ENCODE data around the gene IGSF3. TPM values are rescaled to one million over a fixed set of nuclear protein-coding genes. Genes with fewer than 3 reads are reported as not detected.

Gene IGSF3
- polyA plus RNA-seq, 1 donor (not counting 4 experiments of a cell fraction or from before 2014, with no cell fraction given) = 47.4 TPM

- TF ChIP-seq EZH2 (IDR thresholded peaks at IDR 0.05; ENCODE audit: low read length) (no peak), CTCF (optimal IDR thresholded peaks at IDR 0.05 in 1 of 3, IDR thresholded peaks at IDR 0.05 in 1 of 3, conservative IDR thresholded peaks at IDR 0.05 in 1 of 3; ENCODE audit: extremely low read depth in 1 of 3, insufficient read depth in 2 of 3, low read length in 3 of 3) (no peak)
- no peaks in the 10 kb centered on the region for H3K79me2 ChIP-seq (ENCODE audit: control insufficient read depth, insufficient read depth, low read length)
These were observed 26.4 kb upstream of the IGSF3 start for GRCh38 chr1:116693759-116694480.

GRCh38 chr1:116692879-116693278, 25.3 kb upstream of the IGSF3 start:
- Histone ChIP-seq H2AFZ (ENCODE audit: control insufficient read depth, low read length) (no peak overlapping the region), H3K4me1 (ENCODE audit: control insufficient read depth, extremely low read depth, insufficient read depth, low read length) (peaks cover 46% of the 10 kb centered on the region), H3K36me3 (ENCODE audit: control insufficient read depth in 2 of 2, extremely low read depth in 1 of 2, insufficient read depth in 2 of 2, low read length in 2 of 2) (no peaks in the 10 kb centered on the region), H3K27me3 (ENCODE audit: control insufficient read depth, extremely low read depth, insufficient read depth, low read length) (no peaks in the 10 kb centered on the region), H3K9me1 (ENCODE audit: control insufficient read depth, extremely low read depth, insufficient read depth, low read length) (no peaks in the 10 kb centered on the region), H3K4me2 (ENCODE audit: control insufficient read depth, extremely low read depth, insufficient read depth, low read depth, low read length) (no peak overlapping the region), H3K9ac (ENCODE audit: control insufficient read depth, extremely low read depth, insufficient read depth, low read length) (no peak overlapping the region), H3K27ac (ENCODE audit: control insufficient read depth, insufficient read depth, low read length) (no peak overlapping the region), H4K20me1 (ENCODE audit: control insufficient read depth, extremely low read depth, insufficient read depth, low read length) (no peaks in the 10 kb centered on the region), H3K4me3 (ENCODE audit: control insufficient read depth in 2 of 3, extremely low read depth in 1 of 3, insufficient read depth in 2 of 3, low read depth in 1 of 3, low read length in 3 of 3) (no peak overlapping the region), H3K9me3 (ENCODE audit: control insufficient read depth, low read depth, low read length) (no peaks in the 10 kb centered on the region), H3K79me2 (ENCODE audit: control insufficient read depth, insufficient read depth, low read length) (no peaks in the 10 kb centered on the region)
- TF ChIP-seq CTCF (optimal IDR thresholded peaks at IDR 0.05 in 1 of 3, IDR thresholded peaks at IDR 0.05 in 1 of 3, conservative IDR thresholded peaks at IDR 0.05 in 1 of 3; ENCODE audit: extremely low read depth in 1 of 3, insufficient read depth in 2 of 3, low read length in 3 of 3) (no peak), EZH2 (IDR thresholded peaks at IDR 0.05; ENCODE audit: low read length) (no peak)
- no peak for DNase-seq (ENCODE audit: low read depth, low spot score)
- FAIRE-seq = no peak
- dilution Hi-C loops (cut with MboI; ENCODE audit: extremely low pct_ligation_motif_present, low sequenced_read_pairs) = no loop called here

More at GRCh38 chr1:116693759-116694480, 26.4 kb upstream of the IGSF3 start:
- peak overlapping the region; percentile 75 for H3K27ac ChIP-seq (ENCODE audit: control insufficient read depth, insufficient read depth, low read length)
- H3K9me1 ChIP-seq (ENCODE audit: control insufficient read depth, extremely low read depth, insufficient read depth, low read length) = no peaks in the 10 kb centered on the region
- no peak overlapping the region for H3K9ac ChIP-seq (ENCODE audit: control insufficient read depth, extremely low read depth, insufficient read depth, low read length)
- H3K27me3 ChIP-seq (ENCODE audit: control insufficient read depth, extremely low read depth, insufficient read depth, low read length) = no peaks in the 10 kb centered on the region
- H2AFZ ChIP-seq (ENCODE audit: control insufficient read depth, low read length) = no peak overlapping the region
- peak overlapping the region in 1 of 3 experiments; percentile 9 for H3K4me3 ChIP-seq (ENCODE audit: control insufficient read depth in 2 of 3, extremely low read depth in 1 of 3, insufficient read depth in 2 of 3, low read depth in 1 of 3, low read length in 3 of 3)
- H3K36me3 ChIP-seq (ENCODE audit: control insufficient read depth in 2 of 2, extremely low read depth in 1 of 2, insufficient read depth in 2 of 2, low read length in 2 of 2) = no peaks in the 10 kb centered on the region
- H3K9me3 ChIP-seq (ENCODE audit: control insufficient read depth, low read depth, low read length) = no peaks in the 10 kb centered on the region
- peak; percentile 99 for FAIRE-seq
- DNase-seq (ENCODE audit: low read depth, low spot score) = peak; percentile 96
- H3K4me2 ChIP-seq (ENCODE audit: control insufficient read depth, extremely low read depth, insufficient read depth, low read depth, low read length) = peak overlapping the region; percentile 63
- no peaks in the 10 kb centered on the region for H4K20me1 ChIP-seq (ENCODE audit: control insufficient read depth, extremely low read depth, insufficient read depth, low read length)
- peaks cover 51% of the 10 kb centered on the region for H3K4me1 ChIP-seq (ENCODE audit: control insufficient read depth, extremely low read depth, insufficient read depth, low read length)
- dilution Hi-C loops (cut with MboI; ENCODE audit: extremely low pct_ligation_motif_present, low sequenced_read_pairs) = no loop called here

Measured in keratinocyte (primary cell).